Transverse colon (tissue), 4 donors: ENCODE results near the gene XXYLT1.

ENCODE experiments used
- EP300 ChIP-seq: sonication (generic); formaldehyde crosslinking; IDR thresholded peaks from one replicate; pipeline ENCODE4 v1.6.1; 2017; ENCODE audit warnings: antibody characterized with exemption, low read depth
- POLR2A ChIP-seq: fragments of 450-650 bp; IDR thresholded peaks from one replicate; pipeline ENCODE4 v1.6.1; 2016; ENCODE audit warnings: antibody characterized with exemption, mild to moderate bottlenecking, moderate library complexity
- POLR2AphosphoS5 ChIP-seq, 3 donors: sonication (generic); formaldehyde crosslinking; IDR thresholded peaks; one replicate each; pipeline ENCODE4 v1.6.1; 2016; ENCODE audit warnings: antibody characterized with exemption in 3 of 3
- TF ChIP-seq, protein P1 (sequence below), 5 experiments: fragments of 200-600 bp in 3 of 5; fragments of 450-650 bp in 2 of 5; sonication (generic) in 3 of 5; IDR thresholded peaks; 1 replicate in 2 of 5; 2 replicates in 3 of 5; pipeline ENCODE4 v1.5.1; 2016 to 2017; ENCODE audit warnings: antibody characterized with exemption in 5 of 5, inconsistent platforms in 3 of 5, mild to moderate bottlenecking in 2 of 5, moderate library complexity in 1 of 5

- TF ChIP-seq, protein P1, sequence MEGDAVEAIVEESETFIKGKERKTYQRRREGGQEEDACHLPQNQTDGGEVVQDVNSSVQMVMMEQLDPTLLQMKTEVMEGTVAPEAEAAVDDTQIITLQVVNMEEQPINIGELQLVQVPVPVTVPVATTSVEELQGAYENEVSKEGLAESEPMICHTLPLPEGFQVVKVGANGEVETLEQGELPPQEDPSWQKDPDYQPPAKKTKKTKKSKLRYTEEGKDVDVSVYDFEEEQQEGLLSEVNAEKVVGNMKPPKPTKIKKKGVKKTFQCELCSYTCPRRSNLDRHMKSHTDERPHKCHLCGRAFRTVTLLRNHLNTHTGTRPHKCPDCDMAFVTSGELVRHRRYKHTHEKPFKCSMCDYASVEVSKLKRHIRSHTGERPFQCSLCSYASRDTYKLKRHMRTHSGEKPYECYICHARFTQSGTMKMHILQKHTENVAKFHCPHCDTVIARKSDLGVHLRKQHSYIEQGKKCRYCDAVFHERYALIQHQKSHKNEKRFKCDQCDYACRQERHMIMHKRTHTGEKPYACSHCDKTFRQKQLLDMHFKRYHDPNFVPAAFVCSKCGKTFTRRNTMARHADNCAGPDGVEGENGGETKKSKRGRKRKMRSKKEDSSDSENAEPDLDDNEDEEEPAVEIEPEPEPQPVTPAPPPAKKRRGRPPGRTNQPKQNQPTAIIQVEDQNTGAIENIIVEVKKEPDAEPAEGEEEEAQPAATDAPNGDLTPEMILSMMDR (IDR thresholded peaks at IDR 0.05), result no peak
- TF ChIP-seq EP300 (no peak), POLR2A (no peak), POLR2AphosphoS5 (IDR thresholded peaks at IDR 0.05) (no peak)
Observed at GRCh38 chr3:195221015-195221853, 49.7 kb downstream of the XXYLT1 start.
